Activated CD4-positive, alpha-beta T cell treated with anti-CD3 and anti-CD28 coated beads, Interleukin-2, amount 50 U/mL, for 24 hours (primary cell): ENCODE measurements around the gene RNF115.
A peak's percentile ranks its signal among the peaks of the same experiment; 100 is the strongest.
"Not testable (repeated sequence)": the region's sequence is repeated elsewhere in the genome, so short reads cannot be mapped to it uniquely, and the experiment has no call there.

Experiments used
- DNase-seq, 2 donors: peaks; one replicate each; pipeline ENCODE4 v3.0.0-alpha.2; 2020; ENCODE audit warnings: low read depth in 1 of 2, low spot score in 1 of 2

RNF115 gene

GRCh38 chr1:145823565-145824498, at the start of gene RNF115, which contains the start of gene POLR3C:
RNF115 (minus strand) TSS chr1:145824095; CDS start chr1:145823873, 222 bp downstream.
POLR3C (plus strand) TSS chr1:145824200; CDS start chr1:145825777, 1,577 bp downstream.
- peak; percentile 62 to 78 for DNase-seq

- DNase-seq = peak in 1 of 2 donors; percentile 9
Observed at GRCh38 chr1:145871994-145872924, 48.4 kb upstream of the RNF115 start.

DNA sequence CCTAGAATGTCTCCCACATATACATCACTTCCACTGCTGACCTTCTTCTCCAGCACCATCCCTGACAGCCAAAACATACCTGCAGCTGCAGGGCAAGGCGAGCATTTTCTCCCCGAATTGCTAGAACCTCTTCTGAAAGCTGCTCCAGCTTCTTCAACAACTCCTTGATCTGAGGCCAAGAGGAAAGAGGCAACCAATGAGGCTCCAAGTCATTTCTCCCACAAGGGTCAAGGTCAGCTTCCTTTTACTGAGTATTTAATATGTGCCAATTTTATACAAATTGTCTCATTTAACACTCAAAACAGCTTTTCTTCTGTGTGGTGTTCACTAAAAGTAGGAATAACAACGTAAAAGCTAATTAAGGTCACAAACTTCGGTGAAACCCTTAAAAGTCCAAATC, 44.3 kb upstream of the RNF115 start:
- DNase-seq = no peak

DNA sequence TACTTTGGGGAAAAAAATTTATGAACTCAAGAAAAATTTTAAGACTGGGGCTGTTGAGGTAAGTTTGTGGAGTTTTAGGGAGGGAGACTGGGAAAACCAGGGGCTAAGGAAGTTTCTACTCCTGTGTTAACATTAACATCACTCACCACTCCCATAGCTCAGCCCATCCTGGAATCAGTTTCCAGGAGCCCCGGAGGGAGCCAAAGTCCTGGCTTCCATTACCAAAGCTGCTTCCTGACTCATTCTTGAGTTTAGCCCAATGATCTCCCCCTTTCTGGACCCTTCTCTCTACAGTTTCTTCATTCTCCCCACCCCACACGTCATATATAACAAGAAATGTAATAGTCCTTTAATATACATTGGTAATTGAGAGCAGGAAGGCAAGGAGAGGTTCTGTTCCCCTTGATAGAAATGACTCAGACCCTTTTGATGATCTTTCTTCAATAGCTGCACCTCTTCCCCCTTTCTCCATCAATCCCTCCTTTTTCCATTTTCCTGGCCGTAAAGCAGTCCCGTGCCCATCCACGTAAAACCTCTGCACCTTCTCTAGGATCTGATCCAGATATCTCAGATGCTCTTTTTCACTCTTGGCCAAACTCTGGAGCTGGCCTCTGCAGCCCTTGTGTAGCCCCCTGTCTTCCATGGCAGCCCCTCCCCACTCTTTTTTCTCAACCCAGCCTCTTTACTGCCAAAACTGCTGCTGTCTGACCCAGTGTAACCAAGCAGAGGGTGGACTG, 39.6 kb upstream of the RNF115 start:
- DNase-seq = no peak

DNA sequence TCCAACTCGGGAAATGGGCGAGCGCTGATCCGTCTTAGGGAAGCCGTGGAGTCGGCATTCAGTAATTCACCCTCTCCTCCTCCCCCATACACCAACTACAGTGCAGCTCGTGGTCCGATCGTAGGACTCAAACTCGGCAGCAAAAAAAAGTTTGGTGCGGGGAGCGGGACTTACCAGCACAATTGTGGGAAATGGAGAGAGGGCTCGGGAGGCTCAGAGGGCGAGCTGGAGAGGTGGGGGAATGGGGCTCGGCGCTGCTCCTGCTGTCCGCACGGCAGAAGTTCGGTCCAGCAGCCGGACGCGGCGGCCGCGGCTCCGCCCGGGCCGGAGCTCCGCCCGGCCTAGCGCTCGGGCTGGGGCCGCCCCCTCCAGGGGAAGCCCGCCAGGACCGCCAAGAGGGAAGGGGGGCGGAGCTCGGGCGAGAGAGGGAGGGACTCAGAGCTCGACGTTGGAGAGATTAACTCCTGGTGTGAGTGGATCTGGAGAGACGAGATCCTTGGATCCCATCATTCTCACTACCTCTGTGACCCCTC, 35.7 kb upstream of the RNF115 start:
- DNase-seq = peak; percentile 47 to 56

DNA sequence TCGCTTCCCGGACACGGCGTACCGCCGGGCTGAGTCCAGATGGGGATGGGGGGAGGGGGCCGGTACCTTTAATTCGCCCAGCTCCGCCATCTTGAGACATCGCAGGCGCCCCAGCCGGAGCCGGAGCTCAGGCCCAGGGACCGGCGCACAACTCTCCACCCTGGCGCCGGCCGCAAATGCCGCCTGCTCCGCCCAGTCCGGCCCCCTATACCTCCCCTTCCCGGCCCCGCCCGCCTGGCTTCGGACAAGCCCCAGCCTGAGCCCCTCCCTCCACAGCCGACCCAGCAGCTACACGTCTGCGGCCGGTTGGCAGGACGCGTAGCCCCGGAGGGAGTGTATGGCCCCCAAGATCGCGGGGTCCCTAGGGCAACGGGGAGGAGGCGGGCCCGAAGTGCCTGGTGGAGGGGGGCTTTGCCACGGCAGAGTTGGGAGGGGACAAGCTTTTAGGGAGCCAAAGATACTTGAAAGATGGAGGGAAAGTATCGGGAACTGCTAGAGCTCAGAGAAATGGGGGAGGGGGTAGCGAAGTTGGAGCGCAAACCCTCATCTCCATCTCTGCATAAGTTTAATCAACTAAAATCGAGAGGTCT, 35.1 kb upstream of the RNF115 start, which contains the start of gene PIAS3:
TSS of gene PIAS3 (minus strand) at position 181 of the 590 bp plus-strand sequence. CDS start at position 90, 91 bp downstream.
- DNase-seq = peak; percentile 57 to 75

- peak in 1 of 2 donors; percentile 40 for DNase-seq
Observed at GRCh38 chr1:145858238-145858900, 34.5 kb upstream of the RNF115 start.

GRCh38 chr1:145857170-145857569, 33.3 kb upstream of the RNF115 start:
- DNase-seq = no peak

DNA sequence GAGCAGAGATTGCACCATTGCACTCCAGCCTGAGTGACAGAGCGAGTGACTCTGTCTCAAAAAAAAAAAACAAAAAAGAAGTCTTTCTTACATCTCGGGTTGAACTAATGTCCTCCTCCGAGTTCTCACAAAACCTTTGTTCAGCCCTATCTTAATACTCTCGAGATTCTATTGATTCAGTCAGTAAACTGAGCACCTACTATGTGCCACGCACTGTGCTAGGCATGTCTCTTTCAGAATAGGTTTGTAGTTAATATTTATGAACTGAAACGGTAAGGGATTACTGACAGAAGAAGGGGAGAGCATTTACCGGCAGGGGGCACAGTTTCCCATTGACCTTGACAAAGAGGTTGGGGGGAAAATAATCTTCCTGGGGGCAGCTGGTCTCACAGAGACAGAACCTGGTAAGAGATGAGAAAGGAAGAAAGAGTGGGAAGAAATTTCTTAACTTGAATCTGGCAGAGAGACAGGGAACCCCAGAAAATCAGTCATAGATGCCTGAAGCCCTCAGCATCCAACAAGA, 31.6 kb upstream of the RNF115 start:
- no peak for DNase-seq

DNA sequence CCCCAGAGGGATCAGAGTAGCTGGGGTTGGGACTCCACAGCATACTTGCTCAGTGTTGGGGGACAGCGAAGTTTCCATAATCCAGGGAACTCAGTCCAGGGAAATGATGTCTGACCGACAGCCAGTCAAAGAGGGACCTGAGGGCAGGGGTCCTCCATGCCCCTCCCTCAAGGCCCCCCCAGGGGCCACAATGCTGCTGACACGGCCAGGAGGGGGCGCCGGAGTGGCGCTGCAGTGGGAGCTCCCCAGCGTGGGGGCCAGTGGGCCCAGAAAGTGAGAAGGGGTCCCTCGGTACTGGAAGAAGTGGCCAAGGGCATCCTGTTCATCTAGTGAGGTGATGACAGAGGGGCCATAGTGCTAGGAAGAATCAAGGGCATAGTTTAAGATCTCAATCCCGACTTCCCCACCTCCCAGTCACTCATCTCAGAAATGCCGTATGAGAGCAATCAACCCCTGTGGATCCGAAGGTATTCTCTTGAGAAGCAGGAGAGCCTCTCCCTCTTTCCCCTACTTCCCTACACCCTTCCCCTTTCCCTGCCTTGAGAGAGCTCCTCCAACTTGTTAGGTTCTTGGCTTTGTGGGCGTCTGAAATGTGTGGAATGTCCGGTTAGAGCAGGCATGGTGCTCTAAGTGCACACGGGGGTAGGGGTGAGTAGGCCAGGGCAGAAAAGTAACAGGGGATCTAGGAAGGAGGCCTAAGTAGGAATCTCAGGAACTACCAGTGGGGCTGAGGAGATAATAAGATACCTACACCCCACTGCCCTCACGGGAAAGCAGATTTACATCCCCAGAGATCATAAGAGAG, 25.7 kb upstream of the RNF115 start:
- DNase-seq = no peak

DNA sequence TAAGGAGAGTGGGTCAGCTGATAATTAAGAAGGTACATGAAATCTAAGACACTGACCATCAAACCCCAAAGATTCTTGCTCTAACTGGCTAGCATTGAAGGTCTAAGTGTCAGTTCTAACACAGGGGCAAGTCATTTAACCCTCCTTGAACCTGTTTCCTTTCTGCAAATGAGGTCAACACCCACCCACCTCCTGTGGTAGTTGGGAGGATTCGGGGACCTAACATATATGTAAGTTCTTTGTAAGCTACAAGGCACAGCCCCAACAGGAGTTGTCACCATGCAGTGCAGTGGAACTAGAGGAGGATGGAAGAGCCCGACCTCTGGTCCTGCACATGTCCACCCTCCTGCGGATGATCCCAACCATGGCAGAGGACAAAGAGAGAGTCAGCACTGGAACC, 23.9 kb upstream of the RNF115 start:
- DNase-seq = no peak

- no peak for DNase-seq
Observed at GRCh38 chr1:145846201-145846612, 22.3 kb upstream of the RNF115 start.

DNA sequence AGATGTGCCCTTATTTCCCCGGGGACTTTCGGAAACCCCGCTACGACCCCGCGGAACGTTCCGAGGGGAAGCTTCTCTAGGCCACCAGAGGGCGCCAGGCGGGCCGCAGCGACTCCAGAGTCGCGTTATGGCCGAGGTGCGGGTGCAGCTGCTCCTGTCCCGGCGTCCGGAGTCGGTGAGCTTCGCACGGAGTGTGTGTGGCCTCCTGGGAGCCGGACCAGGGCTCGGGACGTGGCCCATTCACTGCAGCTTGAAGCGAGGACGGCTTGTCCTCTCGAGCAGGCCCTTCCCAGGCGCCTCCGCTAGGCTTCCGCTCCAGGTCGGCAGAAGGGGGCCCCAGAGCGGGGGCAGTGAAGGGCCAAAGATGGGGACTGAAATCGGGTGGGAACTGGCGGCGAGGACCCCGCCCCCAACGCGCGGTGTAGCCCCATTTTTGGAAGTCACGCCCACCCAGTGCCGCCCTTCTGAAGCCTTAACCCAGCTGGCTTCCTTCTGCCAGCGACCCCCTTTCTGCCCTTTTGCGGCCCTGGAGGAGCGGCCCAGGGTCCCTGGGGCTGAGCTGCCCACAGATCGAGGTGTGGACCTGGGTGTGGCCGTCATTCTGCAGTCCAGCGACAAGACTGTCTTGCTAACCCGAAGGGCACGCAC, 21.7 kb upstream of the RNF115 start, which contains the start of gene NUDT17:
TSS of gene NUDT17 (plus strand) at position 117 of the 648 bp plus-strand sequence. CDS start at position 128, 11 bp downstream.
- peak; percentile 62 to 63 for DNase-seq

- no peak for DNase-seq
Observed at GRCh38 chr1:145845144-145845513, 21.2 kb upstream of the RNF115 start.

DNA sequence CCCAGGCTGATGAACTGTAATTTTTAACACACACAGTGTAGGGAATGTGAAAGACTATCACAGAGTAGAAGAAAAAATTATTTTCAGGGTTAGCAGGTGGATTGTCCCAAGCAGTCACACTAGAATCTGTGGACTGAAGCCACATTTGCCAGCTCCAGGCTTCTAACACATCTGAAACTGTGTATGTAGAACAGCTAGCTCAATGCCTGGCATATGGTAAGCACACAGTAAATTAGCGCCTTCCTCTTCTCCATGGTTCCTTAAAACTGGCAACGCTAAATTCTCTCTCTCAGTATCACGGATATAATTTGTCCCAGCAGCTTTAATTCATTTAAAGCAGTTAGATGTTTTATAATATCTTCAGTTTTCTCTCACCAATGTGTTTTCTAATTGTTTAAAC, 19.1 kb upstream of the RNF115 start:
- DNase-seq = no peak

- no peak for DNase-seq
Observed at GRCh38 chr1:145837656-145838055, 13.8 kb upstream of the RNF115 start.

GRCh38 chr1:145830810-145831209, 6.9 kb upstream of the RNF115 start:
- not testable (repeated sequence) for DNase-seq
